Body of pancreas (tissue), 4 donors: ENCODE results near the gene SPACDR.

Experiments used
- CTCF ChIP-seq, 7 experiments: fragments of 450-650 bp in 4 of 7; fragments of 200-600 bp in 3 of 7; sonication (generic) in 3 of 7; IDR thresholded peaks; one replicate each; pipeline ENCODE4 v1.5.1; 2016 to 2019; ENCODE audit warnings: antibody characterized with exemption in 7 of 7
- POLR2A ChIP-seq, 3 donors: fragments of 450-650 bp; IDR thresholded peaks; one replicate each; pipeline ENCODE4 v1.6.1; 2016; ENCODE audit warnings: antibody characterized with exemption in 3 of 3, mild to moderate bottlenecking in 2 of 3

- no peak for TF ChIP-seq CTCF (IDR thresholded peaks at IDR 0.05)
- TF ChIP-seq POLR2A (IDR thresholded peaks at IDR 0.05): no peak
Measured at GRCh38 chr7:100464210-100464660, at the start of gene SPACDR.
